Right ventricle myocardium inferior (tissue), 1 donor: ENCODE results near the gene ANO9. TPM values are rescaled to one million over a fixed set of nuclear protein-coding genes. Genes with fewer than 3 reads are reported as not detected.

Experiments
- ATAC-seq: fragments of 200-7000 bp; cut with Tn5 transposase; one replicate; pipeline ENCODE4 v1.9.1; 2020; ENCODE audit warnings: mild to moderate bottlenecking, moderate library complexity
- DNase-seq: peaks from one replicate; pipeline ENCODE4 v3.0.0; 2021; ENCODE audit errors: missing footprints
- intact Hi-C: fragments of 100-400 bp; cut with DNase I; formaldehyde crosslinking; loops from one replicate; pipeline ENCODE4 v1.11.0; 2022
- total RNA-seq: library from RNA; stranded (reverse); fragmentation: NEBNext Ultra II Directional; extraction: Animal tissue kit (Norgen Biotek cat#: 25700); gene quantifications from one replicate; pipeline ENCODE4 v1.2.1, GENCODE V29; 2021
- donor health status: DM: no; HTN: yes; CAD: no; lungs with severe emphysema.

ANO9 gene
- total RNA-seq, 1 donor from 2014 or later, result 0.41 TPM

- DNase-seq (peak; percentile 14), ATAC-seq (no peak)
- intact Hi-C loops, result no loop called here
Observed at GRCh38 chr11:381501-382072, 60.2 kb downstream of the ANO9 start.

- ATAC-seq, result no peak
- DNase-seq, result peak; percentile 37
Observed at GRCh38 chr11:380996-381395, 60.8 kb downstream of the ANO9 start.

DNA sequence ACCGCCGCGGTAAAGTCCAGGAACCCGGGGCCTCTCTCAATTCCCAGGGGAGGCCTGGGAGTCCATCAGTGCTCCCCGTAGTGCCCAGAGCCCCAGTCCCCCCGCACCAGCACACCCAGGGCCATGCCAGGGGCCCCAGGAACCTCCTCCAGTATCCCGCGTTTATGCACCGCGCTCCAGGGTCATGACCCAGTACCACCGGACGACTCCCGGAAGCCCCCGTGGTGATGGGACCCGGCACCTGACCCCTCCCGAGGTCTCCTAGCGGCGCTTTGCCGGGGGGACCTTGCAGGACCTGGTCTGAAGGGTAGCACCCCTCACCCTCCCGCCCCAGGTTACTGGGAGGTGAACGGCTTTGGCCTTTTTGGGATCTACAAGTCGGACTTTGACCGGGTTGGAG, 61.3 kb downstream of the ANO9 start:
- intact Hi-C loops, result no loop called here
- ATAC-seq (no peak), DNase-seq (no peak)

More at GRCh38 chr11:380996-381395, 60.8 kb downstream of the ANO9 start:
- intact Hi-C loops, result no loop called here

- intact Hi-C loops, result no loop called here
- DNase-seq (peak; percentile 61), ATAC-seq (no peak)
Observed at GRCh38 chr11:380095-380480, 61.7 kb downstream of the ANO9 start.

DNA sequence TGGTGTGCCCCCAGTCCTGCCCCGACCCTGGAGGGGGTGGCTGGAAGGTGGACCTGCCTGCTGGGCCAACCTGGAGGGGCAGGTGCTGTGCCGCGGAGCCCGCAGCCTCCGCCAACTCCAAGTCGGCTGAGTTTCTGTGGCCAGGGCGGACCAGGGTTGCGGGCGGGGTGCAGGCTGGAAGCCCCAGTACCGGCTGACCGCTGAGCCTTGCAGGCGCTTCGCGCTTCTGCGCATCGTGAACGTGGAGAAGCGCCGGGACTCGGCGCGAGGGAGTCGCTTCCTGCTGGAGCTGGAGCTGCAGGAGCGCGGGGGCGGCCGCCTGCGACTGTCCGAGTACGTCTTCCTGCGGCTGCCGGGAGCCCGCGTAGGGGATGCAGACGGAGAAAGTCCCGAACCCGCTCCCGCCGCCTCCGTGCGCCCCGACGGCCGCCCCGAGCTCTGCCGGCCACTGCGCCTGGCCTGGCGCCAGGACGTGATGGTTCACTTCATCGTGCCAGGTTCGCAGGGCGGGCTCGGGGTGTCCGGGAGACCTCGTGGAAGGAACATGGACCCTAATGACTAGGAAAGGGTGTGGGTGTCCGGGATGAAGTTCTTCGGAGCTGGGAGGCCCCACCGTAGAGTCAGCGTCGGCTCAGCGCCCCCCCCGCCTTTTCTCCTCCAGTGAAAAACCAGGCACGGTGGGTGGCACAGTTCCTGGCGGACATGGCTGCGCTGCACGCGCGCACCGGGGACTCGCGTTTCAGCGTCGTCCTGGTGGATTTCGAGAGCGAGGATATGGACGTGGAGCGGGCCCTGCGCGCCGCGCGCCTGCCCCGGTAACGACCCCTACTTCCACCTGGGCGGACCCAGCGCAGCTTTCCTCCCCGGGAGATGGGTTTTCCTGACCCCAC, 62.4 kb downstream of the ANO9 start:
- peak; percentile 63 for DNase-seq
- no peak for ATAC-seq
- intact Hi-C loops, result no loop called here

DNA sequence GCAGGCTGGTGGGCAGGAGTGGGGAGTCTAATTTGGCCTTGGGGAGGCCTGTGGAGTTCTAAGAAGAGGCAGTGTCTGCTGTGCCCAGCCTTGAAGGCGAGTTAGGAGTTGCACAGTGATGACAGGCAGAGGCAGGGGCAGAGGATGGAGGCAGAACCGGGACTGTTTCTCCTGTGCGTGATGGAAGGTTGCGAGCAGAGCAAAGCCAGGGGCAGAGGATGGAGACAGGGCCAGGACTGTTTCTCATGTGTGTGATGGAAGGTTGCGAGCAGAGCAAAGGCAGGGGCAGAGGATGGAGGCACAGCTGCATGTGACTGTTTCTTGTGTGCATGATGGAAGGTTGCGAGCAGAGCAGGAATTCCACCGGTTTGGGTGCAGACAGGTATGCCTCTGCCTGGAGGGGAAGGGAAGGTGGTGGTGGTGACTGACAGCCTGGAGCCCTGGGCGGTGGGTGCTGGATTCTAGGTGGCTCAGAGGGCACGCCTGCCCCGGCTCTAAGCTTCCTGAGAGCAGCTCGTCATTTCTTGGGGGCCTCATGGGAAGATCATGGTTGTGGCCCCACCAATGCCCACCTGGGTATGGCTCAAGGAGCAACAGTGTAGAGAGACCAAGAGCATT, 63.8 kb downstream of the ANO9 start:
- ATAC-seq (no peak), DNase-seq (no peak)
- intact Hi-C loops, result no loop called here

GRCh38 chr11:377174-377865, 64.5 kb downstream of the ANO9 start:
- intact Hi-C loops, result no loop called here
- peak; percentile 37 for DNase-seq
- no peak for ATAC-seq

GRCh38 chr11:376531-377173, 65.2 kb downstream of the ANO9 start:
- intact Hi-C loops, result no loop called here
- peak; percentile 50 for DNase-seq
- no peak for ATAC-seq

GRCh38 chr11:375065-376025, 66.5 kb downstream of the ANO9 start:
- peak; percentile 46 for DNase-seq
- intact Hi-C loops, result no loop called here
- no peak for ATAC-seq

- DNase-seq (peak; percentile 59), ATAC-seq (no peak)
- intact Hi-C loops, result no loop called here
Observed at GRCh38 chr11:373716-374551, 67.9 kb downstream of the ANO9 start.

DNA sequence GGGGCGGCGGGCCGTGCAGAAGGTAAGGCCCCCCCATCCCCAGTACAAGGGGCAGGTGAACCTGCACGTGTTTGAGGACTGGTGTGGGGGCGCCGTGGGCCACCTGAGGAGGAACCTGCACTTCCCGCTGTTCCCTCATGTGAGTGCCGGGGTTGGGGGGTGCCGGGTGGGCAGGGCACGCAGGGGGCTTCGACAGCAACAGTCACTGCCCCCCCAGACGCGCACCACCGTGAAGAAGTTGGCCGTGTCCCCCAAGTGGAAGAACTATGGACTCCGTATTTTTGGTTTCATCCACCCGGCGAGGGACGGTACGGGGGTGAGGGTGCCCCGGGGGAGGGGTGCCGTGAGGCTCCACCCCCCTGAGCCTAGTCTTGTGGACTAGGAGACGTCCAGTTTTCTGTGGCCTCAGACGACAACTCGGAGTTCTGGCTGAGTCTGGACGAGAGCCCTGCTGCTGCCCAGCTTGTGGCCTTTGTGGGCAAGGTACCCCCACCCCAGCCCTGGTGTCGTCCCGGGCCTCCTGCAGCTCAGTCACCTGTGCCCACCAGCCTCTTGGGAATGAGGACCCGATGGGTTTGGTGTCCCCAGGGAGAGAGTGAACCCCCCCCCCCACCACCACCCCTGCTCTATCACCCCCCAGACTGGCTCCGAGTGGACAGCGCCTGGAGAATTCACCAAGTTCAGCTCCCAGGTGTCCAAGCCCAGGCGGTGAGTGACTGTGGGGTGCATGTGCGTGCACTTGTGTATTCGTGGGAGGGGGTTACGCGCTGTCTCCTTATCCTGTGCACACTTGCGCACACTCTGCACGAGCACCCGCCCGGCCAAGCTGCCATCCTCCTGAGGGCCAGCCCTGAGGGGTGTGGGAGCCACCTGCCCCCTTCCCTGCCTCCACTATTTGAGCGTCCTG, 68.7 kb downstream of the ANO9 start:
- ATAC-seq (no peak), DNase-seq (peak; percentile 42)
- intact Hi-C loops, result no loop called here

DNA sequence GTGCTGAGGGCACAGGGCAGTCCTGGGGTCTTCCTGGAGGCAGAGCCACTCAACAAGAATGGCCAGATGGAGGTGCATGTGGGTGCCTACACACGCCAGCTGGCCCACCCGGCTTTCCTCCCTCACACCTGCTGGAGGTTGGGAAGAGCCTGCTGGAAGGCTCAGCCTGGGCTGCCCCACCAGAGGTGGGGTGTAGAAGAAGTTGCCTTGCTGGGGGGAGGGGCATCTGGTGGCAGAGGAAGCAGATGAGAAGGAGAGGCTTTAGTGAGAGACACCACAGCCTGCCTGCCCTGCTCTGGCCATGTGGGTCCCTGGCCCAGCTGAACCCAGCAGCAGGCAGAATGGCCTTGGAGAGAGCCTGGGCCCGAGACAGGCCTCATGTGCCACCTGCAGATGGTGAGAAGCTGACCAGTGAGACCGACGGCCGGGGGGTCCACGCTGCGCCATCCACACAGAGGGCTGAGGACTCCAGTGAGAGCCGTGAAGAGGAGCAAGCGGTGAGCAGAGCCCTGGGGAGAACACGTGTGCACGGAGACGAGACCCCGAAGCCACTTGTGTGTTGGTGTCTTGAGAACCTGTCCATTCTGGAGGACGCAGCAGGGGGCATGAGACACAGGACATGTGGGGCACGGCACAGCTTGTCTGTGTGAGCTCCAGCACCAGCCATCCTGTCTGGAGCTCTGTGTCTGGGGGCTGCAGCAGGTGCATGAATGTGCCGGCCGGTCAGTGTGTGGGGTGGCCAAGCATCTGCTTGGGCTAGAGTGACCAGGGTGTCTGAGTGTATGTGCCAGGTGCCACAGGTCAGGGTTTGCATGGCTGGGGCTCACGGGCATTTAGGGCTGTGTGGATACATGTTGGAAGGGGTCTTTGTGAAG, 69.9 kb downstream of the ANO9 start:
- ATAC-seq, result no peak
- intact Hi-C loops, result no loop called here
- peak; percentile 60 for DNase-seq

DNA sequence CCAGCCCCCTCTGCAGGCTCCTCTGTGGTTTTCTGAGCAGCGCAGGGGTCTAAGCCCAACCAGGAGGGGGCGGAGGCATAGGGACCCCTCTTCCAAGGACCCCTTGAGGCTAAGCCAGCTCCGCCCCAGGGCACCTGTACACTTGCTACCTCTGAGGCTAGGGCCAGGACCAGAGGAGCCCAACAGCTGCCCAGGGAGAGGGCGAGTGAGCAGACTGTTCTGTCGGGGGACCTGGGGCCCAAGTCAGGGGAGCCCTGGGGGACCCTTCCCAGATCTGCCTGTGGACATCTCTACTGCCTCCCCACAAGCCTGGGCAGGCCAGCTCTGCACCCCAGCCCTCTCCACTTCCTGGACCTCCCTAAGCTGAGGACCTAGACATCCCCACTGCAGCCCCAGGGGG, 70.8 kb downstream of the ANO9 start:
- intact Hi-C loops, result no loop called here
- DNase-seq, result peak; percentile 64
- no peak for ATAC-seq

GRCh38 chr11:370070-370941, 71.5 kb downstream of the ANO9 start:
- DNase-seq (peak; percentile 22), ATAC-seq (no peak)
- intact Hi-C loops, result no loop called here
